ENCODE measurements around the gene GPN1.

GPN1 gene

GRCh38 chr2:27647737-27648136 lies 18.9 kb downstream of the GPN1 start:
- Histone ChIP-seq H3K4me1 (ENCODE audit: control insufficient read depth, insufficient read depth, low read length) (no peaks in the 10 kb centered on the region), H3K9me3 (ENCODE audit: control insufficient read depth, insufficient read depth, low read length) (no peaks in the 10 kb centered on the region), H3K36me3 (ENCODE audit: control insufficient read depth, insufficient read depth, low read length) (peaks cover 11% of the 10 kb centered on the region; the same call in 1 of the 2 replicates), H3K27me3 (ENCODE audit: control insufficient read depth, insufficient read depth, low read length) (no peaks in the 10 kb centered on the region), H3K4me3 (ENCODE audit: low read length) (no peak overlapping the region), H3K27ac (ENCODE audit: low read length) (no peak overlapping the region)
- no CpG with 5 or more reads among the region's 4 CpGs for WGBS (ENCODE audit: insufficient coverage, insufficient read length)
- no peak for DNase-seq (ENCODE audit: low read depth, low spot score)

- WGBS (ENCODE audit: insufficient coverage, insufficient read length), result no CpG with 5 or more reads among the region's 4 CpGs
- no peak for DNase-seq (ENCODE audit: low read depth, low spot score)
Measured at GRCh38 chr2:27651056-27651455, 22.2 kb downstream of the GPN1 start.

GRCh38 chr2:27652341-27652740 lies 23.5 kb downstream of the GPN1 start:
- H3K36me3 ChIP-seq (ENCODE audit: control insufficient read depth, insufficient read depth, low read length), result peaks cover 22% of the 10 kb centered on the region; the same call in 1 of the 2 replicates
- no peaks in the 10 kb centered on the region for H3K27me3 ChIP-seq (ENCODE audit: control insufficient read depth, insufficient read depth, low read length)
- no peak overlapping the region for H3K4me3 ChIP-seq (ENCODE audit: low read length)
- DNase-seq (ENCODE audit: low read depth, low spot score), result no peak
- no peaks in the 10 kb centered on the region for H3K9me3 ChIP-seq (ENCODE audit: control insufficient read depth, insufficient read depth, low read length)
- no peaks in the 10 kb centered on the region for H3K4me1 ChIP-seq (ENCODE audit: control insufficient read depth, insufficient read depth, low read length)
- H3K27ac ChIP-seq (ENCODE audit: low read length), result no peak overlapping the region

More at GRCh38 chr2:27651056-27651455, 22.2 kb downstream of the GPN1 start:
- Histone ChIP-seq H3K4me1 (ENCODE audit: control insufficient read depth, insufficient read depth, low read length) (no peaks in the 10 kb centered on the region), H3K4me3 (ENCODE audit: low read length) (no peak overlapping the region), H3K27me3 (ENCODE audit: control insufficient read depth, insufficient read depth, low read length) (no peaks in the 10 kb centered on the region), H3K27ac (ENCODE audit: low read length) (no peak overlapping the region), H3K36me3 (ENCODE audit: control insufficient read depth, insufficient read depth, low read length) (peaks cover 19% of the 10 kb centered on the region; the same call in 1 of the 2 replicates), H3K9me3 (ENCODE audit: control insufficient read depth, insufficient read depth, low read length) (no peaks in the 10 kb centered on the region)

GRCh38 chr2:27652790-27653189 lies 23.9 kb downstream of the GPN1 start:
- Histone ChIP-seq H3K27ac (ENCODE audit: low read length) (no peak overlapping the region), H3K9me3 (ENCODE audit: control insufficient read depth, insufficient read depth, low read length) (no peaks in the 10 kb centered on the region), H3K36me3 (ENCODE audit: control insufficient read depth, insufficient read depth, low read length) (peaks cover 21% of the 10 kb centered on the region; the same call in 1 of the 2 replicates), H3K4me1 (ENCODE audit: control insufficient read depth, insufficient read depth, low read length) (no peaks in the 10 kb centered on the region), H3K4me3 (ENCODE audit: low read length) (no peak overlapping the region), H3K27me3 (ENCODE audit: control insufficient read depth, insufficient read depth, low read length) (no peaks in the 10 kb centered on the region)
- DNase-seq (ENCODE audit: low read depth, low spot score), result no peak
- 100% methylated on average over 1 of the region's 1 CpG for WGBS (ENCODE audit: insufficient coverage, insufficient read length)

GRCh38 chr2:27653397-27653796 lies 24.5 kb downstream of the GPN1 start:
- no peaks in the 10 kb centered on the region for H3K4me1 ChIP-seq (ENCODE audit: control insufficient read depth, insufficient read depth, low read length)
- H3K4me3 ChIP-seq (ENCODE audit: low read length), result no peak overlapping the region
- no CpG with 5 or more reads among the region's 2 CpGs for WGBS (ENCODE audit: insufficient coverage, insufficient read length)
- H3K9me3 ChIP-seq (ENCODE audit: control insufficient read depth, insufficient read depth, low read length), result no peaks in the 10 kb centered on the region
- no peaks in the 10 kb centered on the region for H3K27me3 ChIP-seq (ENCODE audit: control insufficient read depth, insufficient read depth, low read length)
- H3K27ac ChIP-seq (ENCODE audit: low read length), result no peak overlapping the region
- DNase-seq (ENCODE audit: low read depth, low spot score), result no peak
- H3K36me3 ChIP-seq (ENCODE audit: control insufficient read depth, insufficient read depth, low read length), result peaks cover 15% of the 10 kb centered on the region; the same call in 1 of the 2 replicates

GRCh38 chr2:27655155-27655951 lies 26.5 kb downstream of the GPN1 start:
- no CpG with 5 or more reads among the region's 7 CpGs for WGBS (ENCODE audit: insufficient coverage, insufficient read length)
- Histone ChIP-seq H3K27ac (ENCODE audit: low read length) (no peak overlapping the region), H3K4me3 (ENCODE audit: low read length) (no peak overlapping the region), H3K4me1 (ENCODE audit: control insufficient read depth, insufficient read depth, low read length) (no peaks in the 10 kb centered on the region), H3K27me3 (ENCODE audit: control insufficient read depth, insufficient read depth, low read length) (no peaks in the 10 kb centered on the region), H3K36me3 (ENCODE audit: control insufficient read depth, insufficient read depth, low read length) (peaks cover 15% of the 10 kb centered on the region; the same call in 1 of the 2 replicates), H3K9me3 (ENCODE audit: control insufficient read depth, insufficient read depth, low read length) (no peaks in the 10 kb centered on the region)
- DNase-seq (ENCODE audit: low read depth, low spot score), result no peak

- Histone ChIP-seq H3K27ac (ENCODE audit: low read length) (no peak overlapping the region), H3K9me3 (ENCODE audit: control insufficient read depth, insufficient read depth, low read length) (no peaks in the 10 kb centered on the region), H3K4me1 (ENCODE audit: control insufficient read depth, insufficient read depth, low read length) (no peaks in the 10 kb centered on the region), H3K36me3 (ENCODE audit: control insufficient read depth, insufficient read depth, low read length) (peaks cover 4% of the 10 kb centered on the region; the same call in 1 of the 2 replicates), H3K27me3 (ENCODE audit: control insufficient read depth, insufficient read depth, low read length) (no peaks in the 10 kb centered on the region), H3K4me3 (ENCODE audit: low read length) (no peak overlapping the region)
- WGBS (ENCODE audit: insufficient coverage, insufficient read length), result no CpG with 5 or more reads among the region's 1 CpG
- no peak for DNase-seq (ENCODE audit: low read depth, low spot score)
Measured at GRCh38 chr2:27661371-27661770, 32.5 kb downstream of the GPN1 start.

- Histone ChIP-seq H3K4me3 (ENCODE audit: low read length) (peak within 1 kb of the TSS; percentile 72), H3K27me3 (ENCODE audit: control insufficient read depth, insufficient read depth, low read length) (no peaks in the 10 kb centered on the region), H3K4me1 (ENCODE audit: control insufficient read depth, insufficient read depth, low read length) (no peaks in the 10 kb centered on the region), H3K36me3 (ENCODE audit: control insufficient read depth, insufficient read depth, low read length) (no peaks in the 10 kb centered on the region), H3K9me3 (ENCODE audit: control insufficient read depth, insufficient read depth, low read length) (no peaks in the 10 kb centered on the region), H3K27ac (ENCODE audit: low read length) (no peak within 1 kb of the TSS)
- DNase-seq (ENCODE audit: low read depth, low spot score), result peak; percentile 55
- WGBS (ENCODE audit: insufficient coverage, insufficient read length), result no CpG with 5 or more reads among the region's 56 CpGs
Measured at GRCh38 chr2:27663285-27664153, 34.7 kb downstream of the GPN1 start, which contains the start of the genes SLC4A1AP and SUPT7L. SLC4A1AP (plus strand) TSS chr2:27663889; CDS start chr2:27663915, 26 bp downstream. SUPT7L (minus strand) TSS chr2:27663614; CDS start chr2:27662192, 1,422 bp downstream.

- H3K4me3 ChIP-seq (ENCODE audit: low read length), result peak overlapping the region; percentile 72
- no CpG with 5 or more reads among the region's 28 CpGs for WGBS (ENCODE audit: insufficient coverage, insufficient read length)
- DNase-seq (ENCODE audit: low read depth, low spot score), result no peak
- H3K9me3 ChIP-seq (ENCODE audit: control insufficient read depth, insufficient read depth, low read length), result no peaks in the 10 kb centered on the region
- no peaks in the 10 kb centered on the region for H3K36me3 ChIP-seq (ENCODE audit: control insufficient read depth, insufficient read depth, low read length)
- no peaks in the 10 kb centered on the region for H3K27me3 ChIP-seq (ENCODE audit: control insufficient read depth, insufficient read depth, low read length)
- no peaks in the 10 kb centered on the region for H3K4me1 ChIP-seq (ENCODE audit: control insufficient read depth, insufficient read depth, low read length)
- H3K27ac ChIP-seq (ENCODE audit: low read length), result no peak overlapping the region
Measured at GRCh38 chr2:27664154-27664574, 35.3 kb downstream of the GPN1 start.

- H3K27me3 ChIP-seq (ENCODE audit: control insufficient read depth, insufficient read depth, low read length), result no peaks in the 10 kb centered on the region
- WGBS (ENCODE audit: insufficient coverage, insufficient read length), result no CpG with 5 or more reads among the region's 16 CpGs
- H3K4me1 ChIP-seq (ENCODE audit: control insufficient read depth, insufficient read depth, low read length), result no peaks in the 10 kb centered on the region
- no peak overlapping the region for H3K27ac ChIP-seq (ENCODE audit: low read length)
- DNase-seq (ENCODE audit: low read depth, low spot score), result no peak
- H3K9me3 ChIP-seq (ENCODE audit: control insufficient read depth, insufficient read depth, low read length), result no peaks in the 10 kb centered on the region
- peak overlapping the region; percentile 72; the same call in 1 of the 2 replicates for H3K4me3 ChIP-seq (ENCODE audit: low read length)
- no peaks in the 10 kb centered on the region for H3K36me3 ChIP-seq (ENCODE audit: control insufficient read depth, insufficient read depth, low read length)
Measured at GRCh38 chr2:27664622-27665363, 35.9 kb downstream of the GPN1 start.

Measured in iPS DF 6.9 (cell line).